ENCODE data around the gene LUC7L2. TPM values are rescaled to one million over a fixed set of nuclear protein-coding genes. Genes with fewer than 3 reads are reported as not detected.
A peak's percentile ranks its signal among the peaks of the same experiment; 100 is the strongest.

Gene LUC7L2
- polyA plus RNA-seq, 1 experiment: 45.7 TPM

- CTCF ChIA-PET: interaction anchor here (5.3 kb wide), 1 partner anchor 17 kb away, joined by 43 read pairs; no protein-coding TSS in a partner anchor
- no peak for TF ChIP-seq CTCF (IDR thresholded peaks at IDR 0.05; ENCODE audit: low read depth, low read length)
- Histone ChIP-seq H3K9me3 (ENCODE audit: control insufficient read depth, insufficient read depth, low read length) (no peaks in the 10 kb centered on the region; the same call in 1 of the 2 replicates), H3K27me3 (ENCODE audit: control insufficient read depth, insufficient read depth, low read length) (no peaks in the 10 kb centered on the region), H3K27ac (ENCODE audit: low read depth, low read length) (no peak overlapping the region), H3K4me3 (ENCODE audit: low read depth, low read length) (no peak overlapping the region)
- DNase-seq (ENCODE audit: low read depth, low spot score): no peak
- POLR2A ChIA-PET: no interaction called here
These were observed 91.9 kb downstream of the LUC7L2 start for GRCh38 chr7:139451638-139452037.

GRCh38 chr7:139452958-139453672 is 93.4 kb downstream of the LUC7L2 start:
- DNase-seq (ENCODE audit: low read depth, low spot score): no peak
- H3K27me3 ChIP-seq (ENCODE audit: control insufficient read depth, insufficient read depth, low read length): no peaks in the 10 kb centered on the region
- ChIA-PET CTCF (interaction anchor here (5.3 kb wide), 1 partner anchor 18 kb away, joined by 43 read pairs; no protein-coding TSS in a partner anchor), POLR2A (interaction anchor here (0.6 kb wide), 1 partner anchor 105 kb away, joined by 5 read pairs; no protein-coding TSS in a partner anchor)
- no peak overlapping the region for H3K27ac ChIP-seq (ENCODE audit: low read depth, low read length)
- no peaks in the 10 kb centered on the region; the same call in 1 of the 2 replicates for H3K9me3 ChIP-seq (ENCODE audit: control insufficient read depth, insufficient read depth, low read length)
- TF ChIP-seq CTCF (IDR thresholded peaks at IDR 0.05; ENCODE audit: low read depth, low read length): 0 out of 2 replicates have a peak, but pooled peaks have one; percentile 8
- H3K4me3 ChIP-seq (ENCODE audit: low read depth, low read length): no peak overlapping the region

GRCh38 chr7:139453673-139454321 is 94.1 kb downstream of the LUC7L2 start:
- no peaks in the 10 kb centered on the region; the same call in 1 of the 2 replicates for H3K9me3 ChIP-seq (ENCODE audit: control insufficient read depth, insufficient read depth, low read length)
- H3K4me3 ChIP-seq (ENCODE audit: low read depth, low read length): no peak overlapping the region
- CTCF ChIA-PET: interaction anchor here (5.3 kb wide), 1 partner anchor 19 kb away, joined by 43 read pairs; no protein-coding TSS in a partner anchor
- no peaks in the 10 kb centered on the region for H3K27me3 ChIP-seq (ENCODE audit: control insufficient read depth, insufficient read depth, low read length)
- no peak for TF ChIP-seq CTCF (IDR thresholded peaks at IDR 0.05; ENCODE audit: low read depth, low read length)
- DNase-seq (ENCODE audit: low read depth, low spot score): no peak
- no peak overlapping the region for H3K27ac ChIP-seq (ENCODE audit: low read depth, low read length)
- POLR2A ChIA-PET: interaction anchor here (0.6 kb wide), 2 partner anchors 104 to 926 kb away, joined by 5 to 7 read pairs; no protein-coding TSS in a partner anchor

- TF ChIP-seq CTCF (IDR thresholded peaks at IDR 0.05; ENCODE audit: low read depth, low read length): no peak
- CTCF ChIA-PET: interaction anchor here (2.4 kb wide), 1 partner anchor 21 kb away, joined by 9 read pairs; no protein-coding TSS in a partner anchor
- POLR2A ChIA-PET: no interaction called here
- H3K9me3 ChIP-seq (ENCODE audit: control insufficient read depth, insufficient read depth, low read length): no peaks in the 10 kb centered on the region; the same call in 1 of the 2 replicates
- DNase-seq (ENCODE audit: low read depth, low spot score): no peak
- H3K27ac ChIP-seq (ENCODE audit: low read depth, low read length): no peak overlapping the region
- H3K27me3 ChIP-seq (ENCODE audit: control insufficient read depth, insufficient read depth, low read length): no peaks in the 10 kb centered on the region
- no peak overlapping the region for H3K4me3 ChIP-seq (ENCODE audit: low read depth, low read length)
These were observed 96.1 kb downstream of the LUC7L2 start for GRCh38 chr7:139455789-139456188.
